Measurements from ENCODE around the gene KCNK15. TPM values are rescaled to one million over a fixed set of nuclear protein-coding genes. Genes with fewer than 3 reads are reported as not detected.

KCNK15 gene
- total and polyA plus RNA-seq, 9 of the 15 experiments (the other 6 are each of a cell fraction or from before 2014, with no cell fraction given), result 0.03 to 0.30 (median 0.17) TPM; not detected in 5

GRCh38 chr20:44746367-44747165, 901 bp downstream of the KCNK15 start:
- Histone ChIP-seq H3K9ac (ENCODE audit: insufficient read depth in 1 of 2, low read depth in 2 of 2, low read length in 2 of 2) (peak overlapping the region; percentile 16 to 76; a peak in 3 of 4 replicates), H3K27me3 (ENCODE audit: control insufficient read depth in 2 of 2, insufficient read depth in 2 of 2, low read length in 2 of 2) (peaks cover 5 to 41% of the 10 kb centered on the region in 2 experiments; a peak in 4 of 5 replicates), H3K4me3 (peak overlapping the region; percentile 41), H3K4me1 (replicated peaks in 1 of 2; ENCODE audit: control insufficient read depth in 2 of 2, insufficient read depth in 2 of 2, low read length in 2 of 2) (peaks cover 3 to 22% of the 10 kb centered on the region in 2 experiments; a peak in 3 of 5 replicates), H3K9me3 (replicated peaks; ENCODE audit: control insufficient read depth, insufficient read depth, low read depth, low read length) (no peaks in the 10 kb centered on the region), H2AFZ (ENCODE audit: low read depth, low read length) (peak overlapping the region; percentile 80), H3K79me2 (ENCODE audit: control insufficient read depth, insufficient read depth, low read length) (no peaks in the 10 kb centered on the region), H3K27ac (ENCODE audit: extremely low read depth, low read depth, low read length) (no peak overlapping the region), H4K20me1 (replicated peaks; ENCODE audit: control insufficient read depth, insufficient read depth, low read length) (no peaks in the 10 kb centered on the region), H3K4me2 (ENCODE audit: insufficient read depth, low read length) (peak overlapping the region; percentile 77), H3K36me3 (ENCODE audit: control insufficient read depth, insufficient read depth, low read length) (no peaks in the 10 kb centered on the region), H3K9me1 (ENCODE audit: control insufficient read depth, insufficient read depth, low read length) (no peaks in the 10 kb centered on the region)
- CTCF ChIA-PET (ENCODE audit: low intra/inter-chr PET ratio), result interaction anchor here (2.7 kb wide), 1 partner anchor 120 kb away, joined by 19 read pairs; no protein-coding TSS in a partner anchor
- TSS peak; percentile 54 for BruUV-seq (replicated peaks)
- ATAC-seq (no peak), FAIRE-seq (no peak), DNase-seq (ENCODE audit: extremely low read depth in 1 of 4, low spot score in 3 of 4) (peak in 1 of 4 experiments; percentile 30)
- in situ Hi-C loops (cut with MboI), result loop anchor here (10.0 kb wide), 1 partner anchor 118 kb away; no protein-coding TSS in a partner anchor
- 11% methylated on average over 12 of the region's 12 CpGs for WGBS (ENCODE audit: insufficient coverage, low coverage, missing lambda C conversion rate)
- POLR2A ChIA-PET, result interaction anchor here (0.6 to 1.3 kb wide), 4 partner anchors 14 to 67 kb away, joined by 3 read pairs; no protein-coding TSS in a partner anchor
- intact Hi-C loops (cut with micrococcal nuclease), result loop anchor here (1.0 kb wide), 1 partner anchor 121 kb away; no protein-coding TSS in a partner anchor
- TF ChIP-seq ARNT (IDR thresholded peaks at IDR 0.05) (0 out of 4 replicates have a peak, but pooled peaks of 1 of the 2 experiments have one; percentile 26), XRCC5 (IDR thresholded peaks at IDR 0.05; ENCODE audit: low read depth, low read length) (0 out of 2 replicates have a peak, but pooled peaks have one; percentile 28), TOE1 (IDR thresholded peaks at IDR 0.05; ENCODE audit: borderline replicate concordance) (0 out of 2 replicates have a peak, but pooled peaks have one; percentile 17), TOE1 (CRISPR knock-in tag; IDR thresholded peaks at IDR 0.05; ENCODE audit: borderline replicate concordance, low read depth) (no peak), ZNF57 (CRISPR knock-in tag; IDR thresholded peaks at IDR 0.05) (no peak), CREM (IDR thresholded peaks at IDR 0.05; ENCODE audit: low read depth) (no peak), SIRT6 (IDR thresholded peaks at IDR 0.05; ENCODE audit: low read depth, low read length) (no peak), EGR1 (conservative IDR thresholded peaks at IDR 0.05) (peak; percentile 28; the same call in 1 of the 2 replicates), RBM25 (IDR thresholded peaks at IDR 0.05; ENCODE audit: low read depth, low read length, severe bottlenecking) (peak; percentile 99), BRD9 (IDR thresholded peaks at IDR 0.05; ENCODE audit: low read depth, partially characterized antibody) (peak; percentile 87), SMARCA5 (IDR thresholded peaks at IDR 0.05) (peak; percentile 96), ARID4B (CRISPR knock-in tag; IDR thresholded peaks at IDR 0.05) (0 out of 2 replicates have a peak, but pooled peaks have one; percentile 11), PTBP1 (IDR thresholded peaks at IDR 0.05; ENCODE audit: low read depth, low read length) (peak; percentile 88), ADNP (tag; IDR thresholded peaks at IDR 0.05) (0 out of 2 replicates have a peak, but pooled peaks have one; percentile 35), ZNF589 (CRISPR knock-in tag; IDR thresholded peaks at IDR 0.05; ENCODE audit: low read depth) (no peak), MCM7 (IDR thresholded peaks at IDR 0.05) (no peak), HDAC2 (IDR thresholded peaks at IDR 0.05) (peak; percentile 91)
